GM12891 (cell line): ENCODE data around the gene DELE1.

Experiments used
- POLR2A ChIP-seq: IDR thresholded peaks from 2 replicates; pipeline ENCODE4 v1.6.1; 2011; ENCODE audit warnings: low read depth, low read length, control low read depth
- POLR2AphosphoS5 ChIP-seq: IDR thresholded peaks from 2 replicates; pipeline ENCODE4 v1.6.1; 2011; ENCODE audit warnings: low read depth, low read length, control low read depth
- SPI1 ChIP-seq: IDR thresholded peaks from 2 replicates; pipeline ENCODE4 v1.6.1; 2011; ENCODE audit warnings: low read depth, low read length, control low read depth
- TAF1 ChIP-seq: IDR thresholded peaks from 2 replicates; pipeline ENCODE4 v1.6.1; 2011; ENCODE audit warnings: low read depth, low read length, control low read depth

- no peak for TF ChIP-seq POLR2AphosphoS5
- no peak for TF ChIP-seq POLR2A
- no peak for TF ChIP-seq SPI1
- TF ChIP-seq TAF1: no peak
Observed at GRCh38 chr5:141902015-141902814, 21.5 kb upstream of the DELE1 start.
